Muscle of leg (tissue), 11 donors: ENCODE data around the gene B4GAT1. TPM values are rescaled to one million over a fixed set of nuclear protein-coding genes. Genes with fewer than 3 reads are reported as not detected.

ENCODE experiments used
- DNase-seq: peaks from one replicate; pipeline ENCODE4 v3.0.0; 2013
- H3K27ac ChIP-seq: one replicate; pipeline ENCODE4 v1.5.1; 2013; ENCODE audit warnings: mild to moderate bottlenecking, low read length, control low read depth
- H3K27me3 ChIP-seq: one replicate; pipeline ENCODE4 v1.6.1; 2013; ENCODE audit warnings: low read length; ENCODE audit not compliant: control insufficient read depth, insufficient read depth
- H3K36me3 ChIP-seq: one replicate; pipeline ENCODE4 v1.6.1; 2013; ENCODE audit warnings: low read length; ENCODE audit not compliant: control insufficient read depth, insufficient read depth
- H3K4me1 ChIP-seq: one replicate; pipeline ENCODE4 v1.6.1; 2013; ENCODE audit warnings: low read length; ENCODE audit not compliant: control insufficient read depth, insufficient read depth
- H3K4me3 ChIP-seq: one replicate; pipeline ENCODE4 v1.5.1; 2013; ENCODE audit warnings: low read length, control low read depth
- H3K9me3 ChIP-seq: replicated peaks from 2 replicates; pipeline ENCODE4 v1.6.1; 2013; ENCODE audit warnings: low read depth, low read length; ENCODE audit not compliant: control insufficient read depth
- WGBS: methylation state at CpG from one replicate; pipeline ENCODE4 v1.1.5; 2013; ENCODE audit warnings: missing lambda C conversion rate; ENCODE audit not compliant: insufficient coverage; 5-methylcytosine and 5-hydroxymethylcytosine counted together
- polyA plus RNA-seq, 8 donors: library from polyadenylated mRNA; unstranded; fragments of 120-200 nt; gene quantifications; one replicate each; pipeline versions ENCODE4 v1.2.1 to v1.2.3, GENCODE V29; 2013; ENCODE audit warnings: inconsistent platforms in 1 of 8, low replicate concordance in 1 of 8; ENCODE audit not compliant: insufficient read length in 8 of 8, insufficient read depth in 1 of 8
- total RNA-seq: library from RNA; stranded (reverse); fragments of 120-200 nt; gene quantifications from one replicate; pipeline ENCODE4 v1.2.4, GENCODE V29; 2013

The B4GAT1 gene
- total and polyA plus RNA-seq, 9 donors, result 17.7 to 25.7 (median 23.2) TPM

DNA sequence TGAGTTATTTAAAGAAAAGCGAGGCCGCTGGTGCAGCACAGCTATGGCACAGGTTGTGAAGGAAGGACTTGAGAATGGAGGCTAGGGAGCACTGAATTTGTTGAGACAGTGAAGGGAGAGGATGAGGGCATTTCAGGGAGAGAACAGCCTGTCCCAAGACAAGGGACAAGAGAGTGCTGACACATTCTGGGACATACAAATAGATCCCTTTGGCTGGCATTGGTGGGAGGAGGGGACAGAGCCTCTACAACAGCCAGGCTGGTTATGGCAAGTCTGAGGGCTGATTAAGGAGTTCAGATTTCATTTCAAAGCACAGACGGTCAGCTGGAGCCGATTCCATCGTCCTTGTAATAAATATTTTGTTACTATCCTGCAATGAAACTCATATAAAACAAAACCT, 25.8 kb upstream of the B4GAT1 start:
- peak; percentile 43 for DNase-seq
- peaks cover 44% of the 10 kb centered on the region for H3K4me1 ChIP-seq
- no peak overlapping the region for H3K4me3 ChIP-seq
- H3K27me3 ChIP-seq, result peaks cover 32% of the 10 kb centered on the region
- H3K27ac ChIP-seq, result no peak overlapping the region
- WGBS, result 86% methylated on average over 2 of the region's 5 CpGs
- no peaks in the 10 kb centered on the region for H3K9me3 ChIP-seq
- peaks cover 7% of the 10 kb centered on the region for H3K36me3 ChIP-seq

- H3K4me3 ChIP-seq, result peak within 1 kb of the TSS; percentile 64
- H3K36me3 ChIP-seq, result peaks cover 20% of the 10 kb centered on the region
- H3K4me1 ChIP-seq, result peaks cover 47% of the 10 kb centered on the region
- DNase-seq, result peak; percentile 58
- H3K27ac ChIP-seq, result peak within 1 kb of the TSS; percentile 88
- 0% methylated on average over 35 of the region's 72 CpGs for WGBS
- H3K9me3 ChIP-seq, result no peaks in the 10 kb centered on the region
- H3K27me3 ChIP-seq, result peaks cover 32% of the 10 kb centered on the region
Observed at GRCh38 chr11:66371627-66372415, 24.4 kb upstream of the B4GAT1 start, which contains the start of gene SLC29A2. Gene SLC29A2 (minus strand): TSS chr11:66371760. CDS start chr11:66371591, 169 bp downstream.

GRCh38 chr11:66369073-66369894, 21.9 kb upstream of the B4GAT1 start:
- H3K4me1 ChIP-seq, result peaks cover 47% of the 10 kb centered on the region
- H3K4me3 ChIP-seq, result peak overlapping the region; percentile 4
- WGBS, result 76% methylated on average over 17 of the region's 25 CpGs

GRCh38 chr11:66368484-66368883, 21.1 kb upstream of the B4GAT1 start:
- DNase-seq, result no peak
- Histone ChIP-seq H3K9me3 (no peaks in the 10 kb centered on the region), H3K4me1 (peaks cover 45% of the 10 kb centered on the region), H3K27ac (no peak overlapping the region), H3K36me3 (peaks cover 29% of the 10 kb centered on the region), H3K4me3 (no peak overlapping the region), H3K27me3 (peaks cover 26% of the 10 kb centered on the region)
- 91% methylated on average over 3 of the region's 6 CpGs for WGBS

More at GRCh38 chr11:66369073-66369894, 21.9 kb upstream of the B4GAT1 start:
- H3K9me3 ChIP-seq, result no peaks in the 10 kb centered on the region
- peaks cover 32% of the 10 kb centered on the region for H3K27me3 ChIP-seq
- peak overlapping the region; percentile 76 for H3K27ac ChIP-seq
- DNase-seq, result no peak
- H3K36me3 ChIP-seq, result peaks cover 28% of the 10 kb centered on the region

DNA sequence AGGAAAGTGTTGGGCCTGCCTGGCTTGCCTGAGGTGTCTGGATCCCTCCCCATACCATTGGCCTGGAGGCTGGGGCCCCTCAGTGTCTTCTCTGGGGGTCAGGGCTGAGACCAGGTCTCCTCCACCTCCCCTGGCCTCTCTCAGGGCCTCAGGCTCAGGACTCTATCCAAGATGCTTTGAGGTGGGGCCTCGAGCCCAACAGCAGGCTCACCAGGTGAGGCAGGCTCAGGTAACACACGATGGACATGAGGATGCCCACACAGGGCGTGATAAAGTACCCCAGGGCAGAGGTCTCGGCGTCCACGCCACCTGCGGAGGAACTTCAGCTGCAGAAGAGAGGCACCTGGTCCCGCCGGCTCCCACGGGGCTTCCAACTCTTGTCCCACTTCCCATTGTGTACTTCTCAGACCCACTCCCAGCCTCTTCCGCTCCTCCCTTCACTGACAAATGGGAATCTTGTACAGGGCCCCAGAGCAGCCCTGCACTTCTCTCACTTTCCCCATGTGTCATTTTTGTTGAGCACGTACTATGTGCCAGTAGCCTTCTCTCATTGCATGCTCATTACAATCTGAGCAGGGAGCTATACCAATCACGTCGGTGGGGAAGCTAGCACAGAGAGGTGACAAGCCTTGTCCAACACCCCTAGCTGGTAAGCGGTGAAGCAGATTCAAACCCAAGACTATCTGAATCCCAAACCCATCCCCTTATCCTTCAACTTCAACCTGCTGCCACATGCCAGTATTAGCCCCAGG, 20.3 kb upstream of the B4GAT1 start:
- Histone ChIP-seq H3K36me3 (peaks cover 36% of the 10 kb centered on the region), H3K4me3 (no peak overlapping the region)

DNA sequence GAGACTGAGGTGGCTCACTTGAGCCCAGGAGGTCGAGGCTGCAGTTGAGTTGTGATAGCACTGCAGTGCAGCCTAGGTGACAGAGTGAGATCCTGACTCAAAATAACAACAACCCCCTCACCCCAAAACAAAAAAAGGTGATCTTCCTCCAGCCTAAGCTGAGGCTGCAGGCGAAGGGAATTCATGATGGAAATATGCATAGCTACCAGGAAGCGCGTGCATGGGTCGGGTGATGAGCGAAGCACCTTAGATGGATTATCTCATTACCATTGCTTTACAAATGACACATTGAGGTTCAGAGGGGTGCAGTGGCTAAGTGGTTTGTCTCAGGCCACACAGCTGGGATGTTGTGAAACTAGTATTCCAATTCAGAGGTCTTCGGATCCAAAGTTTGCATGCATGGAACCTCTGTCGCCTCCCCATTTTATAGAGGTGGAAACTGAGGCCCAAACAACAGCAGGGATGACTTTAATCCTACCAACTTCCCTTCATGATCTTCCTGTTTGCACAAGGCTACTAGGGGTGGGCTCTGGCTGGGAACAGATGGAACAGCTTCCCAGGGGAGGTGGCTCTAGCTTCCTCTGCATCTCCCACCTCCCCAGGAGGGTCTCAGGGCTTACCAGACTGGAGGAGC, 19.5 kb upstream of the B4GAT1 start:
- Histone ChIP-seq H3K4me3 (no peak overlapping the region), H3K27me3 (peaks cover 12% of the 10 kb centered on the region), H3K27ac (no peak overlapping the region), H3K4me1 (peaks cover 32% of the 10 kb centered on the region), H3K9me3 (no peaks in the 10 kb centered on the region), H3K36me3 (peaks cover 41% of the 10 kb centered on the region)
- WGBS, result 97% methylated on average over 5 of the region's 8 CpGs
- no peak for DNase-seq

More for the DNA sequence above, 20.3 kb upstream of the B4GAT1 start:
- Histone ChIP-seq H3K27ac (no peak overlapping the region), H3K4me1 (peaks cover 40% of the 10 kb centered on the region), H3K9me3 (no peaks in the 10 kb centered on the region), H3K27me3 (peaks cover 19% of the 10 kb centered on the region)
- DNase-seq, result no peak
- 87% methylated on average over 15 of the region's 15 CpGs for WGBS

DNA sequence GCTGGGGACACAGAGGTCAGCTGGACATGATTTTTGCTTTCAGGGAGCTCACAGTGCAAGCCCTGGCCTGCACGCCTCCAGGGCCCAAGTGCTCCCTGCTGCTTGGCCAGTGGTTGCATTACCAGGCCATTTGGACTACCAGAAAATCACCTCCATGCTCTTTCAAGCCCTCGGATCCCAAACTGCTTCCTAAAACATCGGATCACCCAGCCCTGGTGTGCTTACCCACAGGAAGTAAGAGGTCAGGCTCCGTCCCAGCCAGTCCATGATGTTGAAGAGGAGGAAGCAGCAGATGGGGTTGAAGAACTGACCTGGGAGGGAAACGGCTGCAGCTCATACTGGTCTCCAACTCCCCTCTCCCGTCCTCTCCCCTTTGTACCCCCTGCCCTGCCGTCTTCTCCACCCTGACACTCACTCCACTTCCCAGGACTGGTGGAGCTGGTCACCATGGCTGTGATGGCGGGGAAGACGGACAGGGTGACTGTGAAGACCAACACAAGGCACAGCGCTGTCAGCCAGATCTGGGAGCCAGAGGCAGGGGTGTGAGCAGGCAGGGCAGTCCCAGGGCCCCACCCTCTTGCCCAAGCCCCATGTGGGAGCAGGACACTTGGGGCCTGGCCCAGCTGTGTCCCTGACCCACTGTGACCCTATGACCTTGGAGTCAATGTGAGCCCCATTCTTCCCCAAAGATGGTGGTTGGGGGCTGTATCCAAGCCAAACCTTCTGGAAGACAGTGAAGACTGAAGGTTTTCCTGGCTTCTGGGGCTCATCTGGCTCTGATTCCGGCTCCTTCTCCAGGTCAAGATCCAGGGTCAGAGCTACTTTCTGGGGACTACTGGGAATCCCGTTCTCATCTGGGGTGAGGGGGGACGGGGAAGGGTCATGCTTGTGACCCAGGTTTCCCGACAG, 18.5 kb upstream of the B4GAT1 start:
- peaks cover 28% of the 10 kb centered on the region for H3K4me1 ChIP-seq
- WGBS, result 80% methylated on average over 10 of the region's 14 CpGs
- H3K36me3 ChIP-seq, result peaks cover 44% of the 10 kb centered on the region
- DNase-seq, result no peak
- no peak overlapping the region for H3K27ac ChIP-seq
- H3K27me3 ChIP-seq, result peaks cover 3% of the 10 kb centered on the region
- H3K9me3 ChIP-seq, result no peaks in the 10 kb centered on the region
- H3K4me3 ChIP-seq, result no peak overlapping the region

- Histone ChIP-seq H3K9me3 (no peaks in the 10 kb centered on the region), H3K27me3 (no peaks in the 10 kb centered on the region), H3K36me3 (peaks cover 44% of the 10 kb centered on the region), H3K27ac (no peak overlapping the region), H3K4me1 (peaks cover 22% of the 10 kb centered on the region), H3K4me3 (no peak overlapping the region)
- no peak for DNase-seq
- 100% methylated on average over 1 of the region's 6 CpGs for WGBS
Observed at GRCh38 chr11:66365166-66365565, 17.7 kb upstream of the B4GAT1 start.
